Measurements from ENCODE around the gene CPNE1. TPM values are rescaled to one million over a fixed set of nuclear protein-coding genes. Genes with fewer than 3 reads are reported as not detected.

CPNE1 gene
- total RNA-seq, 2 donors from 2014 or later, result 125 to 126 TPM

GRCh38 chr20:35636095-35636494, 28.6 kb downstream of the CPNE1 start:
- no peaks in the 10 kb centered on the region for H3K9me3 ChIP-seq
- no peak overlapping the region for H3K4me3 ChIP-seq
- H3K36me3 ChIP-seq, result peaks cover 4% of the 10 kb centered on the region
- no peak for ATAC-seq (ENCODE audit: insufficient number of reproducible peaks, low FRiP score, low read depth)
- H3K27ac ChIP-seq, result no peak overlapping the region
- no peak for DNase-seq (ENCODE audit: low spot score)
- TF ChIP-seq CTCF (IDR thresholded peaks at IDR 0.05), result no peak
- H3K4me1 ChIP-seq (ENCODE audit: control insufficient read depth in 1 of 2, low read depth in 2 of 2), result peaks cover 3 to 16% of the 10 kb centered on the region in 2 donors
- no peaks in the 10 kb centered on the region for H3K27me3 ChIP-seq (replicated peaks; ENCODE audit: insufficient read depth)

GRCh38 chr20:35635652-35636051, 29.0 kb downstream of the CPNE1 start:
- no peak for ATAC-seq (ENCODE audit: insufficient number of reproducible peaks, low FRiP score, low read depth)
- TF ChIP-seq CTCF (IDR thresholded peaks at IDR 0.05), result no peak
- Histone ChIP-seq H3K4me3 (no peak overlapping the region), H3K4me1 (ENCODE audit: control insufficient read depth in 1 of 2, low read depth in 2 of 2) (peaks cover 3 to 11% of the 10 kb centered on the region in 2 donors), H3K9me3 (no peaks in the 10 kb centered on the region), H3K36me3 (peaks cover 9% of the 10 kb centered on the region), H3K27me3 (replicated peaks; ENCODE audit: insufficient read depth) (no peaks in the 10 kb centered on the region), H3K27ac (no peak overlapping the region)
- DNase-seq (ENCODE audit: low spot score), result no peak

GRCh38 chr20:35632539-35633115, 32.1 kb downstream of the CPNE1 start:
- H3K36me3 ChIP-seq, result peaks cover 30% of the 10 kb centered on the region
- DNase-seq (ENCODE audit: low spot score) (no peak), ATAC-seq (ENCODE audit: insufficient number of reproducible peaks, low FRiP score, low read depth) (no peak)
- no peaks in the 10 kb centered on the region for H3K9me3 ChIP-seq
- H3K4me3 ChIP-seq, result no peak overlapping the region
- no peak for TF ChIP-seq CTCF (IDR thresholded peaks at IDR 0.05)
- H3K27me3 ChIP-seq (replicated peaks; ENCODE audit: insufficient read depth), result no peaks in the 10 kb centered on the region
- no peak overlapping the region for H3K27ac ChIP-seq
- peaks cover 3 to 11% of the 10 kb centered on the region in 2 donors for H3K4me1 ChIP-seq (ENCODE audit: control insufficient read depth in 1 of 2, low read depth in 2 of 2)

GRCh38 chr20:35630636-35631035, 34.1 kb downstream of the CPNE1 start:
- H3K36me3 ChIP-seq, result peaks cover 48% of the 10 kb centered on the region
- no peak for ATAC-seq (ENCODE audit: insufficient number of reproducible peaks, low FRiP score, low read depth)

More at GRCh38 chr20:35630636-35631035, 34.1 kb downstream of the CPNE1 start:
- H3K27ac ChIP-seq, result no peak overlapping the region
- H3K4me3 ChIP-seq, result no peak overlapping the region
- no peaks in the 10 kb centered on the region for H3K9me3 ChIP-seq
- no peak for TF ChIP-seq CTCF (IDR thresholded peaks at IDR 0.05)
- no peaks in the 10 kb centered on the region for H3K27me3 ChIP-seq (replicated peaks; ENCODE audit: insufficient read depth)
- no peak for DNase-seq (ENCODE audit: low spot score)
- peaks cover 0 to 3% of the 10 kb centered on the region in 2 donors for H3K4me1 ChIP-seq (ENCODE audit: control insufficient read depth in 1 of 2, low read depth in 2 of 2)

Data from thoracic aorta (tissue), 2 donors.